Stimulated activated CD4-positive, alpha-beta T cell treated with anti-CD3 and anti-CD28 coated beads, Interleukin-4, amount 100 ng/mL, for 48 hours (primary cell): ENCODE measurements around the gene CTNND2.
"Not testable (repeated sequence)": the region's sequence is repeated elsewhere in the genome, so short reads cannot be mapped to it uniquely, and the experiment has no call there.

ENCODE experiments used
- DNase-seq, 2 donors: peaks; one replicate each; pipeline ENCODE4 v3.0.0-alpha.2; 2020; ENCODE audit warnings: low read depth in 2 of 2

The CTNND2 gene

GRCh38 chr5:11038772-11039171 lies 865.5 kb downstream of the CTNND2 start:
- DNase-seq, result no peak

GRCh38 chr5:11037941-11038340 lies 866.3 kb downstream of the CTNND2 start:
- DNase-seq, result no peak

- DNase-seq, result no peak
Measured at GRCh38 chr5:11037080-11037479, 867.2 kb downstream of the CTNND2 start.

- no peak for DNase-seq
Measured at GRCh38 chr5:11030671-11031070, 873.6 kb downstream of the CTNND2 start.

GRCh38 chr5:11027660-11028059 lies 876.6 kb downstream of the CTNND2 start:
- no peak for DNase-seq

DNA sequence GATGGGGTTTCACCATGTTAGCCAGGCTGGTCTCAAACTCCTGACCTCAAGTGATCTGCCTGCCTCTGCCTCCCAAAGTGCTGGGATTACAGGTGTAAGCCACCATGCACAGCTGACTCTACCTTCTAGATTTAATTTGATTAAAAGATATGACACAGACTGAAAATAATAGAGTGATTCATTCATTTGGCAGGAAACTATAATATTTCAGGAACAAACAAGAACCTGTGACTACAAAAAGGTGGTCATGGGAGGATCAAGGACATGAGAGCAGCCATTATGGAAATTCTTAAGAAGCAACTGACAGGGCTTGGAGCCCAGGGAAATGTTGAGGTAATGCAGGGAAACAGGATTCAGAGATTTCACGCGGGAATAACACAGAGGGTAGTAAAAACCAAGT lies 877.7 kb downstream of the CTNND2 start:
- DNase-seq, result no peak

DNA sequence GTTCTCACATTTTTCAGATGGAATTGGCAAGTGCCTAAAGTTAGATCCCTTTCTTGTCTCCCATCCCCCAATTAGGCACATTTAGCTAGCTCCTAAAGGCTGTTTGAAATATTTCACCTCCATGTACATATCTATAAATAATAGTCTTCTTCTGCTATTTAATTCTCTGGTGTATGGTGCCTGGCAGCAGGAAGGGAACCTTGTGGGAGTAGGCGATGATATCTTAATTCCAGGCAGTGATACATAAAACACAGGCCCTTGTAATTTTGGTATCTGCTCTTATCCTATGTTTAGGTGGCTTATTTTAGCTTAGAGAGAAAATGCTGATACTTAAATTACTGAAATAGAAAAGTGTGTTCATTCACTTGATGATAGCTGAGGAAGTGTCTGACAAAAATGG lies 880.3 kb downstream of the CTNND2 start:
- no peak for DNase-seq

DNA sequence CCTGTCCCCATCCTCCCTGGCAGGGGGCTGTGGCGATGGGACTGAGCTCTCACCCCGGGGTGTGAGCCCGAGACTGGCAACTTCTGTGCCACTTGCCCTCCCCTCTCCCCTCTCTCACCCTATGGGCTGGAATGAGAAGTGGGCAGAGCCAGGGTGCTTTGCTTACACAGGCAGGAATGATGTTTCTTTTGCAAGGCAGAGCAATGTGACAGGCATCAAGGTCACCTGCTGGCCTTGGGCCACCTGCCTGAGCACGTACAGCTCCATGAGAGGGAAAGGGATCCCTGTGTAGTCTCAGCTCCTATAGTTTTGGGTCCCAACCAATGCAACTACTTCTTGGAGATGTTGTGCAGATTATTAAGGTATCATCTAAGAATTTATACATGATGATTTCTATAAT lies 890.5 kb downstream of the CTNND2 start:
- DNase-seq, result no peak

- DNase-seq, result no peak
Measured at GRCh38 chr5:11012295-11012694, 892.0 kb downstream of the CTNND2 start.

DNA sequence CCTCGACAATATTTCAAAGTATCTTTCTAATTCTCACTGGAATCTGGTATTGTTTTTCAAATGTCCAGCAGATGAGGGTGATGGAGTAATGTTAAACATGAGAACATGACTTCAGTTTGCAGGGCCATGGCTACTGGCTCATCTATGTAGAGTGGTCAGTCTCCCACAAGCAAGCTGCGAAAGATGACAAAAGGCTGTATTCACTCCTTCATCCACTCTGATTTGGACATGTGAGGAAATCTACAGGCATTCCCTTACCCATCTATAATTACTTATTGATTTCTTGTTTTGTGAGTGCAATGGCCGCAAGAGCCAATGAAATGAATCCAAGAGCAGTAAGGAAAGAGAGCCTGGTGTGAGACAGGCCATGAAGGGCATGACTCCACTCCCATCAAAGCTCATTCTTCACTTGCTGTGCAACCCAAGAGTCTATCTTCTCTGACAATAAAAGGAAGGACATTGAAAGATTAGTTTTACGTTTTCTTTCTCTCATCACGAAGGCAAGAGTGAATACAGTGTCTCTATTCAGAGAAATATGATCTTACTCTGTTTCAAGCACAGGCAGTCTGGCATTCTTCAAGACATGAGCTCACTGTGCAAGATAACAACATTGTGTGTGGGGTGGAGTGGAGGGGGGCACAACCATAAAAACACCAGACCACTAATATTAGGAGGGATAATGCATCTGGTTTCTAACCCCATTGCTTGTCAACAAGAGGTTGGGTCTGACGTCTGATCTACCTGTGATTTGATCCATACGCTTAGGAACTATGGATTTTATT lies 893.6 kb downstream of the CTNND2 start:
- no peak for DNase-seq

DNA sequence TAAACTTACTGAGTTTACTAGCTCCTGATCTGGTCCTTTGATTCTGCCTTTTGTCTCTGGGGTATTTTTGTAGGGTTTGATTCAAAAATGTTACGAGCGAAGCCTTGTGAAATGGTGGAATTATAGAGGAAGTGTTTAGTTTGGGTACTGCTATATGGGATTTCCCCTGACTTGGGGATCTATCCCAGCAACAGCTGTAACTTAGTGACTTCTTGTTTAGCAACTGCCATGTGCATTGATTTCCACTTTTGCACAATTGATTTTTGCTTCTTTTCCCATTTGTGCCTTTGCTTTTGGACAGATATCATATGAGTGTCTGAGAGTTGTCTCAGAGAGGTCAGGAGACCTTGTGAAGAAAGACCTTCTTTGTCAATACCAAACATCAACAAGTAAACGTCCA lies 894.7 kb downstream of the CTNND2 start:
- DNase-seq, result no peak

GRCh38 chr5:11007269-11007870 lies 896.9 kb downstream of the CTNND2 start:
- DNase-seq, result no peak

GRCh38 chr5:11004523-11004922 lies 899.7 kb downstream of the CTNND2 start:
- DNase-seq, result not testable (repeated sequence)

DNA sequence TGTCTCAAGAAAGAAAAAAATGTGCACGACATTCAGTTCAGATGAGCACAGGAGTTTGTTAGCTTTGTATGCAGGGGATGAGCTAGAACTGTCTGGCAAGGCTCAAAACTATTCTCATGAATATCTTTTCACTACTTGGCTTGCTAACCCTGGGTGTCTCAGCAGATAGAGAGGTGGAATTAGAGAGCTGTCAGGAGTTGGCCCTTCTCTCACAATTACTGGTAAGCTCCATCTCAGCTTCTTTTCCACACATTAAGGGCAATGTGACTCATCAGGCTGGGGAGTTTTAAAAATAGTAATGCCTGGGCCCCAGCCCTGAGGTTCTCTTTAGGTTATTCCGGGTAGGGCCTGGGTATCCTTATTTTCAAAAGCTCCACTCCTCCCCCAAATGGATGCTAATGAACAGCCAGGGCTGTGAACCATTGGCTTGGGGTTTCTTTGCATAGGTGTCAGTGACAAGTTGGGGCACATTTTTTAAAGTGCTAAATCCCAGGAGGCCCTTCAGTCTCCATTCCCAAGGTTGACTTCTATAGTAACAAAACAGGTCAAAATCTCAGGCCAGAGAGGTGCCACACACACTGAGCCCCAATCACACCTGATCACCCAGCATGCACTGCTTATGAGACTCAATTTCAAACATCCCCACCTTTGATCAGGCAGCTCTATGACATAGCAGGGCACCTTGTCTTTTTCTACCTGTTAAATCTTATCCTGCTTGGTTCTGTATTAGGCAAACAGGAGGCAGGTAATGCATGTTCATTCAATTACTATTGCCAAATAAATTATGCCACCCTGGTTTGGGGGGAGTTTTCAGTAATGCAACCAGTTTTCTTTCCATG lies 903.5 kb downstream of the CTNND2 start:
- no peak for DNase-seq

GRCh38 chr5:10999714-11000113 lies 904.5 kb downstream of the CTNND2 start:
- no peak for DNase-seq

GRCh38 chr5:10995891-10996290 lies 908.4 kb downstream of the CTNND2 start:
- DNase-seq, result no peak

- no peak for DNase-seq
Measured at GRCh38 chr5:10994091-10994986, 909.9 kb downstream of the CTNND2 start.

DNA sequence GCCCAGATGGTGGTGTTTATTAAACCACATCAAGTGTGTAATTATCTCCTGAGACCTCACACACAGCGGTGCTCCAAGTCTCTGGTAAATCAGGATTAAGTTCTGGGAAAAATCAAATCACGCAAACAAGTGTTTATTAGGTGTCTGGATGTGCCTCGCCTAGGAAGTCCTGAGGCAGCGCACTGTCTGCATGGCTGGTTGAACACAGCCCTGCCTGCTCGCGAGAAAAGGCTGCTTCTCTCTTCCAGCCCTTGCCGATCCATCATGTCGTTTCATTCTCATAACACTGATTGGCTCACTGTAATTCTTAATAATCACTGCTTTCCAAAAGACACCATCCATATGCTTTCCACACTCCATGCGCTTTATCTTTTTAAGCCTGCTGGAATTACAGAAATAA lies 913.6 kb downstream of the CTNND2 start:
- no peak for DNase-seq

DNA sequence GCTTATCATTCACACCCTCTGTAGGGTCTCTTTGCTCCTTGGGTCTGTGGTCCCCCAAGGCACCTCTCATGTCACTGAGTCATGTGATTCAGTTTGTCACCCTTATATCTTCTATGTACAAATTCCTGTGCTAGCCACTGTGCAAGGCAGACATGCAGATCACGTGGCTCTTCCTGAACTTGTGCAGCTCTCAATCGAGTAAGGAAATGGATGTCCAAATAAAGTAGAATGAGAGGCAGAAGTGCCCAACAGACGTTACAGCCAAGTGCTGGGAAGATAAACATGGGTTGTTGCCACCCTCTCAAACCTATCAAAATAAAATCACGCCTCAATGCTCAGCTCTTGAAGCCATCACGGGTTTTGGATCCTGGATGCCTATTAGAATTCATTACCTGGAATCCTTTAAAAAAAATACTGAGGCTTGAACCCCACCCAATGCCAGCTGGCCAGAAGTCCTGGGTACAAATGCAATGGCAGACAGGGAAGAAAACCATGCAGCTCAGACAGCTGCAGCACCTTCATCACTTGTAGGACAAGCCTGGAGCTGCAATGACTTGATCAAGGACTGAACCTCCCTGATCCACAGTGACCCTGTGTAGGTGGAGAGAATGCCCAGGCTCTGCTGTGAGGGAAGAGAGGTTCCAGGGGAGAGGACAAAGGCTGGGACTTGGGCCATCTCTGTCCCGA lies 914.5 kb downstream of the CTNND2 start:
- no peak for DNase-seq

DNA sequence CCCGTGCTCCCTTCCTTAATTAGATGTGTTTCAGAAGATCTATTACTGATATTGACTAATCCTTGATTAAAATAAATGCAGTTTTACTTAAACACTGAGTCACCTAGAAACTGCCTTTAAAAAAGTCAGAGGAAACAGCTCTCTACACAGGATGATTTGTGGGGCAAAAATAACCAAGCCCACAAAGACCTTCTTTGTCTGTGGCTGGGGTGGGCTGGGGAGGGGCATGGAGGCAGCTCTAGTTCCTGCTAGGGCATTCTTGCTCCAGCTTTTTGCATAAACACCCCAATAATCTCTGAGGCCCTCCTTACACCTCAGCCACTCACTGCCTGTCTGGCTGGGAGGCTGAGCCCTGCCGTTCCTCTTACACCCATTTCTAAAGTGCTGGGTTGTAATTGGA lies 915.6 kb downstream of the CTNND2 start:
- DNase-seq, result no peak

GRCh38 chr5:10987925-10988504 lies 916.2 kb downstream of the CTNND2 start:
- peak; percentile 60 to 74 for DNase-seq
